ENCODE results near the gene PCGF5. TPM values are rescaled to one million over a fixed set of nuclear protein-coding genes. Genes with fewer than 3 reads are reported as not detected.
"Not testable (repeated sequence)": the region's sequence is repeated elsewhere in the genome, so short reads cannot be mapped to it uniquely, and the experiment has no call there.

The PCGF5 gene
- total RNA-seq, 1 experiment from 2014 or later = 17.3 TPM

DNA sequence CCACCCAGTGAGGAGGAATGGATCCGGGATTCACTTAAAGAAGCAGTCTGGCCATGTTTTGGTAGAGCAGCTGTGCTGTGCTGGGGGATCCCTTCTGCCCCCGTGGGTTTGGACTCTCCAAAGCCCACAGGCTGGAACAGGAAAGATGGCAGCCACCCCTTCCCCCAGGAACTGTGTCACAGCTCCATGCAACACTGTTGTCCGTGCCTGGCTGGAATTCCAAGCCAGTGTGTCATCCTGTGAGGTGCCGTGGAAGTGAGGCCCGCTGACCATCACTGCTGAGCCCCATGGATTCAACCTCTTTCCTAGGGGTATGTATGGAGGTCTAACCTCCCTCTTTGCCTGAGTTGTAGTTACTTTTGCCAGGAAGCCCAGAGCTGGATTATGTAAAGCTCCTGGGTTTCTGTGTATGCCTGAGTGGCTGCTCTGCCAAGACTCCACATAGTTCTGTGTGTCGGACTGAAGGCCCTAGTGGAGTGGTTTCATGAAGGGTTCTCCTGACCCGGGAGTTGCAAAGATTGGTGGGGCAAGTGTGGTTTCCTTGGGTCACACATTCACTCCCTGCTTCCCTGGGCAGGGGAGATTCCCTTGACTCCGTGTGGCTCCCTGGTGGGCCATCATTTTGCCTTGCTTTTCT lies 35.1 kb upstream of the PCGF5 start:
- H3K4me3 ChIP-seq (ENCODE audit: low read depth, low read length, poor library complexity, severe bottlenecking) = no peak overlapping the region
- BruUV-seq (replicated peaks) = no TSS peak
- peaks cover 9% of the 10 kb centered on the region for H3K27me3 ChIP-seq (replicated peaks; ENCODE audit: insufficient read depth, low read depth, low read length, poor library complexity)
- CTCF ChIA-PET = no interaction called here
- DNase-seq (ENCODE audit: low spot score) = no peak
- H3K27ac ChIP-seq (ENCODE audit: low read depth, low read length, poor library complexity, severe bottlenecking) = no peak overlapping the region
- POLR2A ChIA-PET (ENCODE audit: low non-redundant PET) = interaction anchor here (0.6 kb wide), 1 partner anchor 1389 kb away, joined by 3 read pairs; the partner anchor contains the start of gene IDE
- no peaks in the 10 kb centered on the region for H3K9me3 ChIP-seq (ENCODE audit: low read depth, low read length, poor library complexity, severe bottlenecking)
- TF ChIP-seq EZH2 (IDR thresholded peaks at IDR 0.05; ENCODE audit: borderline replicate concordance, low read depth, low read length, poor library complexity, severe bottlenecking) = no peak
- TF ChIP-seq CTCF (conservative IDR thresholded peaks at IDR 0.05; ENCODE audit: low read depth, low read length) = no peak
- H3K36me3 ChIP-seq (ENCODE audit: insufficient read depth, low read length, poor library complexity, severe bottlenecking) = no peaks in the 10 kb centered on the region
- H3K4me1 ChIP-seq (ENCODE audit: insufficient read depth, low read length, poor library complexity, severe bottlenecking) = no peaks in the 10 kb centered on the region
- intact Hi-C loops (cut with micrococcal nuclease; ENCODE audit: unreplicated experiment) = no loop called here

- intact Hi-C loops (cut with micrococcal nuclease; ENCODE audit: unreplicated experiment) = no loop called here
- no TSS peak for BruUV-seq (replicated peaks)
- no peak overlapping the region for H3K4me3 ChIP-seq (ENCODE audit: low read depth, low read length, poor library complexity, severe bottlenecking)
- peaks cover 10% of the 10 kb centered on the region for H3K27me3 ChIP-seq (replicated peaks; ENCODE audit: insufficient read depth, low read depth, low read length, poor library complexity)
- no peak overlapping the region for H3K27ac ChIP-seq (ENCODE audit: low read depth, low read length, poor library complexity, severe bottlenecking)
- H3K4me1 ChIP-seq (ENCODE audit: insufficient read depth, low read length, poor library complexity, severe bottlenecking) = no peaks in the 10 kb centered on the region
- ChIA-PET CTCF (no interaction called here), POLR2A (ENCODE audit: low non-redundant PET) (no interaction called here)
- H3K36me3 ChIP-seq (ENCODE audit: insufficient read depth, low read length, poor library complexity, severe bottlenecking) = no peaks in the 10 kb centered on the region
- no peak for DNase-seq (ENCODE audit: low spot score)
- H3K9me3 ChIP-seq (ENCODE audit: low read depth, low read length, poor library complexity, severe bottlenecking) = no peaks in the 10 kb centered on the region
- no peak for TF ChIP-seq CTCF (conservative IDR thresholded peaks at IDR 0.05; ENCODE audit: low read depth, low read length)
- TF ChIP-seq EZH2 (IDR thresholded peaks at IDR 0.05; ENCODE audit: borderline replicate concordance, low read depth, low read length, poor library complexity, severe bottlenecking) = no peak
Observed at GRCh38 chr10:91187156-91187555, 33.3 kb upstream of the PCGF5 start.

GRCh38 chr10:91188010-91188409 lies 32.5 kb upstream of the PCGF5 start:
- DNase-seq (ENCODE audit: low spot score); H3K9me3 ChIP-seq (ENCODE audit: low read depth, low read length, poor library complexity, severe bottlenecking); H3K27me3 ChIP-seq (replicated peaks; ENCODE audit: insufficient read depth, low read depth, low read length, poor library complexity); H3K36me3 ChIP-seq (ENCODE audit: insufficient read depth, low read length, poor library complexity, severe bottlenecking); BruUV-seq (replicated peaks); CTCF ChIA-PET; H3K4me3 ChIP-seq (ENCODE audit: low read depth, low read length, poor library complexity, severe bottlenecking); H3K27ac ChIP-seq (ENCODE audit: low read depth, low read length, poor library complexity, severe bottlenecking); POLR2A ChIA-PET (ENCODE audit: low non-redundant PET); H3K4me1 ChIP-seq (ENCODE audit: insufficient read depth, low read length, poor library complexity, severe bottlenecking); intact Hi-C loops (cut with micrococcal nuclease; ENCODE audit: unreplicated experiment): not testable (repeated sequence)

GRCh38 chr10:91188889-91189288 lies 31.6 kb upstream of the PCGF5 start:
- H3K4me1 ChIP-seq (ENCODE audit: insufficient read depth, low read length, poor library complexity, severe bottlenecking) = no peaks in the 10 kb centered on the region
- H3K36me3 ChIP-seq (ENCODE audit: insufficient read depth, low read length, poor library complexity, severe bottlenecking) = no peaks in the 10 kb centered on the region
- BruUV-seq (replicated peaks) = no TSS peak
- no peak for DNase-seq (ENCODE audit: low spot score)
- H3K27me3 ChIP-seq (replicated peaks; ENCODE audit: insufficient read depth, low read depth, low read length, poor library complexity) = peaks cover 6% of the 10 kb centered on the region
- ChIA-PET CTCF (no interaction called here), POLR2A (ENCODE audit: low non-redundant PET) (no interaction called here)
- intact Hi-C loops (cut with micrococcal nuclease; ENCODE audit: unreplicated experiment) = no loop called here
- TF ChIP-seq EZH2 (IDR thresholded peaks at IDR 0.05; ENCODE audit: borderline replicate concordance, low read depth, low read length, poor library complexity, severe bottlenecking) (no peak), CTCF (conservative IDR thresholded peaks at IDR 0.05; ENCODE audit: low read depth, low read length) (no peak)
- no peak overlapping the region for H3K4me3 ChIP-seq (ENCODE audit: low read depth, low read length, poor library complexity, severe bottlenecking)
- H3K9me3 ChIP-seq (ENCODE audit: low read depth, low read length, poor library complexity, severe bottlenecking) = no peaks in the 10 kb centered on the region
- H3K27ac ChIP-seq (ENCODE audit: low read depth, low read length, poor library complexity, severe bottlenecking) = no peak overlapping the region

All from A673 (cell line).